ENCODE measurements around the gene CXCL1.
"Not testable (repeated sequence)": the region's sequence is repeated elsewhere in the genome, so short reads cannot be mapped to it uniquely, and the experiment has no call there.

Gene CXCL1

DNA sequence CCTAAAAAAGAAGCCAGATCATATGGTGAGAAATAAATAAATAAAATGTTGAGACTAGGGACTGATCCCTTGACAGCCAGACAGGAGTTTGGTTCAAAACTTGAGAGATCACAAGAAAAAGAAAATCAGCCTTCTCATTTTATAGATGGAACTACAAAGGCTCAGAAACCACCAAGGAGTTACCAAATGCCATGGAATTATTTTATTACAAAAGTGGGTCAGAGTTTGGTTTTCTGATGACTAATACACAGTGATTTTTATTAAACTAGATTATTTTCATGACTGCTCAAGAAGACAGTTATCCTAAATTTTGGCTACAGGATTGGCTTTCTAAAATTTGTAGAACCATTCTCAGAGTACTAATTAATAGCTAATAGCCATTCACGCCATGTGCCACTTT is 6.2 kb downstream of the CXCL1 start:
- no peak for DNase-seq (ENCODE audit: low spot score)

DNA sequence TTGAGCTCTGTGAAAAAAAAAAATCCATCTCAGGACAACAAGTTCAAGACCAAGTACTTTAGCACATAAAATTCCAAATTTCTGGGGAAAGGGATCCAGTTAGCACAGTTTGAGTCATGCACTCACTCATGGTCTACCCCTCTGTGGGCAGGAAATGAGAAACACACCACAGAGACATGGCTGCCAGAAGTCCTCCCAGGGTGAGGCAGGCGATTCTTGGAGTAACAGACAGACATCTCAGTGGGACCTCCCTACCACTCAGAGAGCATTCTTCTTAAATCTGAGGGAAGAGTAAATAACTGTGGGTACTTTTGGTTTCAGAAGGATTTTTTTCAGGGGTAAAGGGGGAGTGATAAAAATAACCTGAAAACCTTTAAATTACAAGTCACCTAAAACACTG is 14.1 kb downstream of the CXCL1 start:
- no peak for DNase-seq (ENCODE audit: low spot score)

DNA sequence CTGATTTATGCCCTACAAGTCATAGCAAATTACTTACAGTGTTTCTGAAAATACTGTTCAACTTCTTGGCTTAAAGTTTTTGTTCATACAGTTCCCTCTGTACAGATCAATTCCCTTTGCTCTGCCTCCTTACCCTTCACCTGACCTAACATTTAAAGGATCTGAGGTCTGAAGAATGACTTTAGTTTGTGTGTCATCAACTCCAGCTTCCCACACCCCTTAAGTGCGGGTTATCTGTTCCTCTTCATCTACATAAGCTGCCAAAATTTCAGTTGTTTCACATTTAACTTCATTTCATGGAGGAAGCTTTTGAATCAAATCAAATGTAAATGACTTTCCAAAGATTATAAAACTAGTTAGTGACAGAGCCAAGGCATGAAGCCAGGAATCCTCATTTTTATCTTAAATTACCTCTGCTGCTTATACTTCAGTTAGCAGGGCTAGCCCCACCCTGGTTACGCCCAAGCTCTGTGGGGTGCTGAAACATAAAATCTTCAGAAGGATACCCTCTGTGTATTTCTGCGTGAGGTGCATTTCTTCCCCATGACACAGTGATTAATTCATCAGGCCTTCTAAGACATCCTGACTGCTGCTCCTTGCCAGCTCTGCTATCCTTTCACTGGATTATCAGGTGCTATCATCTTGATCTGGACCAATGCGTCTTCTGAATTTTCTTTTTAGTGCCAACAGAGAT is 16.5 kb downstream of the CXCL1 start:
- no peak for DNase-seq (ENCODE audit: low spot score)

DNA sequence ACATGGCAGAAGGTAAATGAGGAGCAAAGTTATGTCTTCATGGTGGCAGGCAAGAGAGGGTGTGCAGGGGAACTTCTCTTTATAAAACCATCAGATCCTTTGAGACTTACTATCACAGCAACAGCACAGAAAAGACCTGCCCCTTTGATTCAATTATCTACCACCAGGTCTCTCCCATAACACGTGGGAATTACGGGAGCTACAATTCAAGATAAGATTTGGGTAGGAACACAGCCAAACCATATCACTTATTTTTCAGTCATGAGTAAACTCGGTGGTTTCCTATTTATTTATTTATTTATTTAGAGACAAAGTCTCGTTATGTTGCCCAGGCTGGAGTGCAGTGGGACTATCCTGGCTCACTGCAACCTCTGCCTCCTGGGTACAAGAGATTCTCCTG is 22.1 kb downstream of the CXCL1 start:
- no peak for DNase-seq (ENCODE audit: low spot score)

DNA sequence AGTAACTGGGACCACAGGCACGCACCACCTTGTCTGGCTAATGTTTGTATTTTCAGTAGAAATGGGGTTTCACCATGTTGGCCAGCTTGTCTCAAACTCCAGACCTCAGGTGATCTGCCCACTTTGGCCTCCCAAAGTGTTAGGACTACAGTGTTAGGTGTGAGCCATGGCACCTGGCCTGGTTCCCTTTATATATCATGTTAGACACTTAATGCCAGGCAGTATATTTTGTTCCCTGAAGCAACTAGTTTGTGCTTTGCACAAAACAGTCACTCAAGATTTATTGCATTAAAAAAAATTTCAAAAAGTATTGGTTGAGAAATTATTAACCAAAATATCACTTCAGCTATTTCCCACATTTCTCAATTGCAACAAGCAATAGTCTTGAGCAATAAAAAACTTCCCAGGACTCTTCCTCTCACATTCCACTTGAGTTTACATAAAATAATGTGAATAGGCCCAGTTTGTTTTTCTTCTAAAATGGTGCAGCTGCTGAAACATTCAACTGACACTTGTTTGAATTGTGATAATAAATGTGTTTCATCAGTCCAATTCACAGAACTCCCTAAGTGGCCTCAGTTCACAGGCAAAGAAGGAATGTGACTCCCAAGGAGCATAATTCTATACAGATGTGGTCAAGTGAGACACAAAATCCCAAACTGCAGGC is 22.7 kb downstream of the CXCL1 start:
- no peak for DNase-seq (ENCODE audit: low spot score)

DNA sequence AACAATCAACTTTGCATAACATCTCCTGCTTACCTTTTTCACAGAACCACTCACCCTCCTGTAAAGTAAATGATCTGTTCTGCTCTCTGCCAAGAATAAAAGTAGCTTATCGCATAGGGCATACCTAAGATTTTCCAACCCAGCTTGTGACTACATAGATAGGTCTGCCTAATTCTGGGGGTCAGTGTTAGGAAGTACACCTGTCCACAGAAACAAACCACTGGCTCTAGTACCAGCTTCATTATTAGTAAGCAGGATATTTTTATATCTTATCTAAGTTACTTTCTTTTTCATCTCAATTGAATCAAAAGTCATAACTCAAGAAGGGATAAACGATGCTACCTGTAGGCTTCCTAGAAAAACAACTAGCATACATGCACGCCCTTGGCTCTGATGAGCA is 23.8 kb downstream of the CXCL1 start:
- DNase-seq (ENCODE audit: low spot score): no peak

DNA sequence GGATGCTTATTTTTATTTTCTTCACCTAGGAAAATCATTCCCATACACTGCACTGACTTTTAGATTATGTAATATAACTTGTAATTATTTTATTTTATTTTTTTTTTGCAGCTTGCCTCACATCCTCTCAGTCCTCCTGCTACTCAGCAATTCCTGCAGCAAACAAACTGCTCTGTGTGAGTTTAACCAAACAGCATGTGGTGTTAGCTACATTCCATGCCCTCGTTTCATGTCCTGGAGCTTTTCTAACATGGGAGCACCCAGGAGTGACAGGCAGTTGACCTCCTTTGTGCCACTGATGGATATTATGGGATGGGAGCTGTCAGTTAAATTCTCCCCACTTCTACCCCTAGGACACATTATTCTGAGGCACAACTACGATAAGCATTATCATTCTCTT is 24.8 kb downstream of the CXCL1 start:
- DNase-seq (ENCODE audit: low spot score): no peak

DNA sequence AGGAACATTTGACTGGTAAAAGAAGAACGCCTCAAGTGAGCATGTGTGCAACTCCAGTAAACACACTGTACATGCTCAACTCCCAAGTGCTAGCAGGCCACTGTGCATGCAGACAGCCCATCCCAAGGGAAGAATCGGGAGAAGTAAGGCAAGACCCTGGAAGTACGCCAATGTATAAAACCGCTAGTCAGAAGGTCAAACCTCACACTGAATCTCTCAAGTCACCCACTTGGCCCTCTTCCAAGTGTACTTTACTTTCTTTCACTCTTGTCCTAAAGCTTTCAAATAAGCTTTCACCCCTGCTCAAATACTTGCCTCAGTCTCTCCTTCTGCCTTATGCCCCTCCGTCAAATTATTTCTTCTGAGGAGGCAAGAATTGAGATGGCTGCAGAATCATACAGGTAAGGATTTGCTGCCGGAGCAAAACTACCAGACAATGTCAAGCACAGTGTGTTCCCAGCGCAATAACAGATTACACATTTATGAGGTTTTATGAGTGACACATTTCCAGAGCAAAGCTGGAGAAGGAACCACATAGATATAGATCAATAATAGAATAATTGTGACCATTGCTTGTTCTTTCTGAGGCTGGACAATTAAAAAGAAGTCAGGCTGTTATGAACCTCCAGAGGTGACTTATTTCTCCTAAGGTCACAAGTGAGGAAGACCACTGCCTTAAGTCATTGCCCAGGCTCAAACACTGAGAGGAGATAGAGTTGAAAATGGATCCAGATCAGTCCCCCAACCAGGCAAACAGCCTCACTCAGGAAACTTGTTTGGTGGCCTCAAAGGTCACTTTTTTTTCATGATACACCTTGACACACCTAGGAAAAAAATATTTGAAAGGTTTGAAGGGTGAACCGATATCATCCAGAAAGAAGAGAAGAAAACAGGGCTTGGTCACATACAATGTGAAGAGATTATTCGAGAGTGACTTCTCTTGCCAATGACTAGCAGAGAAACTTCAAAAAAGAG is 26.3 kb downstream of the CXCL1 start:
- DNase-seq (ENCODE audit: low spot score): no peak

DNA sequence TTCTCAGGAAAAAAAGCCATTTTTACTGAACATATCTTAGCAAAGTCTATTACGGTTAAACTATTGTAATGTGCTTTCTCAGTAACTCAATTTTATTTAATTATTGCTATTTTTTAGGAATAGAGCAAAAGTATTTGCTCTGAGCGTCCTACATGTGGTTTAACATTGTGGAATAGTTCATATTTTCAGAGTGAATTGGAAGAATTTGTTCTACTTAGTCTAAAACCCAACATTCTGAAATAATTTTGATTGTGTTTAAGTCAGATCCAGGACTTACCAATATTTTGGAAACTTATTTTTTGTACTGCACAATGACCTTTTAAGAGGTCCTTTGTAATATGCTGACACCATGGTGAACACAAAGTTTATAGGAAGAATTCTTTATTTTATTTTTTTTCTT is 27.2 kb downstream of the CXCL1 start:
- no peak for DNase-seq (ENCODE audit: low spot score)

DNA sequence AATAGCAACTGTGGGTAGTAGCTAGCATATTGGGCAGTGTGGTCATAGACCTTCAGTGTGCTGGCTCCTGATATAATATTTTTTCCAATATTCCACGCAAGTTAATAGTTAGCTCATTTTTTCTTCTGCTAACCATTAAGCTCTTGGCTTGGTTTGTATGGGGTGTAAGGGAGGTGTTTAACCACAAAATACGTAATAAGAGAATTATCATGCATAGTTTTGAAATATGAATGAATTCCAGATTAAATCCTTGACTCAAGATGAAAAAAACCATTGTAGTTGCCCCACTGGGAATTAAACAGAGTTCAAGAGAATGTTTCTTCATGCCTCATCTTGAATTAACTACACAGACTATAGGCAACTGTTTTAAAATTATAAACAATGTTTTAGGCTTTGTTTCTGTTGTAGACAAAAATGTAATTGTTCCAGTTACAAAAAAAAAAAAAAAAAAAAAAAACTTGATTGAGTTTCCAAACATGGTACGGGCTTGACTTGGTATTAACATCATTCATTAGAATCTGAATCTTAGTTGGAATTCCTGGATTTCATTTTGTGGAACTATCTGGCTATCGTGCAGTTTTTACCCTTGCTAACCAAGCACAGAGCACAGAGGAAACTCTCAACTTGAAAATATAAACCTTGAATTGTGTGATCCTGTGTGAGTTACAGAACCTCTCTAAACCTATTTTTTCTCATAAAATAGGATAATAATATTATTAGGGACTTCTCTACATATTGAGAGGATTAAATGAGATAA is 28.4 kb downstream of the CXCL1 start:
- no peak for DNase-seq (ENCODE audit: low spot score)

DNA sequence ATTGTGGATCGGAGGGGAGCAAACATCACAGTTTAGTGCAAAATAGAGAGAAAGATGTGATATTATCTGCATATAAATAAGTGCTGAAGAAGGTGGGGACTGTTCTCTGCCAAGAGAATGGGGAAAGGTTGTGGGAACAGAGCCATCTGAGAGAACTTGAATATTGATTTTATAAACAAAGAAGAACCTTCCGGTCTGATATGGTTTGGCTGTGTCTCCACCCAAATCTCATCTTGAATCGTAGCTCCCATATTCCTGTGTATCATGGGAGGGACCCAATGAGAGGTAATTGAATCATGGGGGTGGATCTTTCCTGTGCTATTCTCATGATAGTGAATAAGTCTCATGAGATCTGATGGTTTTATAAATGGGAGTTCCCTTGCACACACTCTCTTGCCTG is 30.1 kb downstream of the CXCL1 start:
- not testable (repeated sequence) for DNase-seq (ENCODE audit: low spot score)

DNA sequence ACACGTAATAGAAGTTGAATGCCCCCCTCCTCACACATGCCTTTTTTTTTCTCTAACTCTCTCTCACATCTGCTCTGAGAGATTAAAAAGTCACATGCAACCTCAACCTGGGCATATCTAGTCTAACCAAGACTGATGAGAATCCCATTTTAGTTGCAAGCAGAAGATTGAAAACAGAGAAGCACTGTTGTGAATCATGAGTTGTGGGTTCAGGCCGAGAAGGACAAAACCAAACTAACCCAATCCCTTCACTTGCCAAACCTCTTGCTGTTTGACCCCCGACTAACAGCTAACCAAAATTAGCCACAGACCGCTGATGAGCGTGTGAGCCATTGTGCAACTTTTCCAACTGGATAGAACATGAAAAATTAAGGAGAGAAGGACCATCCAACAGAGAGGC is 31.8 kb downstream of the CXCL1 start:
- DNase-seq (ENCODE audit: low spot score): no peak

DNA sequence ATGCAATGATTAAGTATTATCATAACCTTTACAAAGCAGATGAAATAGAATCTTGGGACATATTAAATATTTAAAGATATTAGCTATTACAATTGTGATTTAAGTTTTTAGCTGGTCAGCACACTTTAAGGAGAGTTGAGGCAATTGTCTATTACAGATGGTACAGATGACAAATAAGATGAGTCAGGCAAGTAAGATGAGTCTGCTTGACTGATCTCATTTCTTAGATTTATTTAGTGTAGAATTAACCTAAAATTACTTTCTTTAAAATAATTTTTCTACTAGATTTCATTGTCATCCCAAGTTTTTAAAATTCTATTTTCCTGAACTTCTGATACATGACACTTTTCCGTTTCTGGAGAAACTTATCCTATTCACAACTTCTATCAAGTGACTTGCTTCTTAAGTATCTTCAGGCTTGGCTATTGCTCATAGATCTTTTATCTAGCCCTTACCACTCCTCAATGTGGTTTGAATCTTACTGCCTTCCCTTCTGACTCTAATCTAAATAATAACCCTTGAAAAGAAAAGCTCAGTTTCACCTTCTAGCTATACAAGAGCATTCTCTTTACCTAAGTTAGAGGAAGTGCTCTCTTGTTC is 32.9 kb downstream of the CXCL1 start:
- no peak for DNase-seq (ENCODE audit: low spot score)

DNA sequence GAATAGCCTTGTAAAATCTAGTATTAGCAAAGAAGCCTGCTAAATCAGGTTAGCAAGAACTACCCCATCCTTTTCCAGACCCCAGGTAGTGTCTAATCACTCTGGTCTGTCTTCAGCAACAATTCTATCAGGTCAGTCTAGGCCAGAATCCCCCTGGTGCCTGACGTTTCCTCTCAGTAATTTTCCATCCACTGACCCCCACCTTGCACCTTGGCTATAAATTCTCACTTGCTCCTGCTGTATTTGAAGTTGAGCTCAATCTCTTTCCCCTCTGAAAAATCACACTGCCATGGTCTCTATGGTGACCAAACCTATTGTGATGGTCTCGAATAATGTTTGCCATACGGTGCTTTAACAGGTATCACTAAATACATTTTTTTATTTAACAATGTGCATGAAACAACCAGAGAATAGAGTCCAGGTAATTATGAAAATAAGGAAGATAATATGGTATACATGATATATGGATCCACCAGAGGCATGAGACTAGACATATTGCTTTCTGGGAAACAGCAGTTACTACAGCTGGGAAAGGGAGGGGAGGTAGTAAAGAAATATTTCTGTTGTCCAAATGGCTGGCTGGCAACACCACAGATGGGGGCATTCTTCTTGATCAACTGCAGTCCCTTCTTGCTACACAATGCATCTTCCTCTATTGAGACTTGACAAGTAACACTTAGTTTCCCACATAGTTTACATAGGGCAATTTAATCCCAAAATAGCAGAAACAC is 33.8 kb downstream of the CXCL1 start:
- DNase-seq (ENCODE audit: low spot score): no peak

DNA sequence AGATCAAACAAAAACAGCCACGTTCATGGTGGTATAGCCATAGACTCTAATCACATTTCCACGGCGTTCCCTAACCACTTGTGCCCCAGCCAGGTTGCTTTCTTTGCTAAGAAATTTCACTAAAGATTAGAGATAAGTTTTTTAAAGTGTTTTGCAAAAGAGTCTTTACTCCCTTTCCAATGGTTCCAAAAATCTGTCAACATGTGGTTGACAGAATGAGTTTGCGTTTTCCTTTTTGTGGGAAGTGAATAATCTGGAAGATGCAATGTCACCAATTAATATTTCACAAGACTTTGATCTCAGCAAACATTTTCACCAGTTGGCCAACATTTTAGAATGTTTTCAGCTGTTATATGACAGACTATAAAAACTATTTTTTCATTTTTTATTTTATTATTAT is 35.3 kb downstream of the CXCL1 start:
- no peak for DNase-seq (ENCODE audit: low spot score)

DNA sequence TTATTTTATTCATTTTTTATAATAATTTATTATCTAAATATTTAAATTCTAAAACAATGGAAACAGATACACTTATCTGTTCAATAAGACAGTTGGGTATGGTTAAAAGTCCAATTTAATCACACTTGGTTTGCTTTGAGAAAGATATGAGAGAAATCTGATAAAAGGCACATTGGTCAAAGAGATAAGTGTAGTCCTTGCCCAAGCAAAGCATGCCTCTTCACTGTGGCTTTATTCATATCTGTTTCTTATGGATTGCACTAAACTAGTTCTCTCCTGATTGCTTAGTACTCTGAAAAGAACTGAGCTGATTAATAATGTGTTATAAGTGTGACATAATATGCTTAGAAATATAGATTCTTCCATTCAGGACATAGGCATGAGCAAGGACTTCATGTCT is 39.8 kb downstream of the CXCL1 start:
- no peak for DNase-seq (ENCODE audit: low spot score)

DNA sequence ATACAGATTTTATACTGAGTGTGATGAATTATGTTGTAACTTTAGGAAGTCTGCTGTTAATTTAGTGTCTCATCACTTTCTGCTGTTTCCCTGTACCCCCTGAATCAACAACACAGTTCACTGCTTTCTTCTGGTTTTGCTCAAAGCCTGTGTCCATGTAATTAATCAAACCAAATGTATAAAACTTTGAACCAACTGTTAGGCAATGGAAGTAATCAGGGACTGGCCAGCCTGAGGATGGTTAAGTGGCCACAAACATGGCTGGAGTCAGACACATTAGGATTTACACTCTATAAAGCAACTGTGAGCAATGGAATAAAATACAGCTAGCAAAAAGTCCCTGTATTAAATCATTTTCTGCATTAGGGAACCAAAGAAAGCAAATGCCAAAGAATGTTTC is 42.6 kb downstream of the CXCL1 start:
- no peak for DNase-seq (ENCODE audit: low spot score)

DNA sequence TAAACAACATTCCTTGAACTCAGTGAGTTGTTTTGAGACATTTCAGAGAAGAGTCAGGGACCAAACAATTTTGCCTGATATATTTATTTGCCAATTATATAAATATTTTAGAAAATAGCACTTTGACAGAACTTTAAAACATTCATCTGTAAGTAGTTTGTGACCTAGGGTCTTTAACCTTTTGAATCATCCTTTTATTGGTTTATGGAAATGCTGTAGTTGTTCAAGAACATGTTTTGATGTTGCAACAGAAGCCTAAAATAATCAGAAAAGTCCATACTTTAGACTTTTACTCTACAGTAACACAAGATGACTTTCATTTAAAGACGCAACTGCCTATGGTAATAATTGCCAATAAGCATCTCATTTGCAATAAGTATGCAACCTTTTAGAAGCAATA is 43.0 kb downstream of the CXCL1 start:
- DNase-seq (ENCODE audit: low spot score): no peak

DNA sequence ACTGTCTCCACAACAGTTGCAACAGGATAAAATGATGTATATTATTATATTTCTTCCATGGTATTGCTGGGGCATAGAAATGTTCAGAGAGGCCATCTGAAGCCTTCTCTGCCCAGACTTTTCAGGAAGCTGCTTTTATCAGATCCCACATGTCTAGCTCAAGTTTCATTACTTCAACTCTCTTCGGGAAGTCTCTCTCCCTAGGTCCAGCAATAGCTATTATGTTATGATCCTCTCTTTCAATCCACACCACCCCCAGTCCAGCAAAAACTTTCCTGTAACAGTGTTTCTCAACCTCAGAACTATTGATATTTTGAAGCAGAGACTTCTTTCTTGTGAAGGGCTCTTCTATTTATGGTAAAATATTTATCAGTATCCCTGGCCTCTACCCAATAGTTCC is 44.9 kb downstream of the CXCL1 start:
- DNase-seq (ENCODE audit: low spot score): no peak

DNA sequence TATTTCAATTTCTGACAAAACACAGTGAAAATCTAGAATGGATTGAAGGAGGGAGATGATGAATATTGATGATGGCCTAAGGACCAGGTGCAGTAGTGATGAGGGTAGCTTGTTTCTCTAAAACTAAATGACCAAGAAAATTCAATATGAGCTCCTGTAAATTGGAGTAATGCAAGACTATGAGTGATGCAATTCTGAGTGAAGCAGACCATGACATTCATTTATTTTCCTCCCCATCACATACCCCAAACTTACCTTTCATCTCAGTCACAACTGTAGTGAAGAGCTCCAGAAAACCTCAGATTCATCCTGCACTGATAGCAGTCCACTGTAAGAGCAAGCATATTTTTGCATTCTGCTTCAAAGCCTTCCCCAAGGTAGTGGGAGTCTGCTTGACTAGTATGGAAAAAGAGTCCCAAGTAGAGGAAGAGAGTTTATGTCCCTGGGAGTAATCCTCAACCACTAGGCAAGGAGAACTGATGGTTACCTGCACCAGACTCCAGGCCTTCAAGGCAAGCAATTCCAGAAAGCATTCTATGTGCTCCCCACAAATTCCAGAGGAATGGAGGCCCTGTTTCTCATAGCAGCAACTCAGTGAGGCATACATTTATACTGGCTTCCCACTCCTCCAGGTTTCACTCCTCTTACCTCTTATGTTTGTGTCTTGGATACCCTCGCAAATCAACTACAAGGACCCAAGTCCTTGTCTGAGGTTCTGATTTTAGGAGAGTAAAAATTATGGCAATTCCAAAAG is 47.2 kb downstream of the CXCL1 start:
- no peak for DNase-seq (ENCODE audit: low spot score)
